Activated effector memory CD4-positive, alpha-beta T cell treated with Interleukin-2 at 50 U/mL for 16 hours (primary cell): ENCODE data around the gene EHD3.

ENCODE experiments used
- DNase-seq: peaks from one replicate; pipeline ENCODE4 v3.0.0-alpha.2; 2020

EHD3 gene

DNA sequence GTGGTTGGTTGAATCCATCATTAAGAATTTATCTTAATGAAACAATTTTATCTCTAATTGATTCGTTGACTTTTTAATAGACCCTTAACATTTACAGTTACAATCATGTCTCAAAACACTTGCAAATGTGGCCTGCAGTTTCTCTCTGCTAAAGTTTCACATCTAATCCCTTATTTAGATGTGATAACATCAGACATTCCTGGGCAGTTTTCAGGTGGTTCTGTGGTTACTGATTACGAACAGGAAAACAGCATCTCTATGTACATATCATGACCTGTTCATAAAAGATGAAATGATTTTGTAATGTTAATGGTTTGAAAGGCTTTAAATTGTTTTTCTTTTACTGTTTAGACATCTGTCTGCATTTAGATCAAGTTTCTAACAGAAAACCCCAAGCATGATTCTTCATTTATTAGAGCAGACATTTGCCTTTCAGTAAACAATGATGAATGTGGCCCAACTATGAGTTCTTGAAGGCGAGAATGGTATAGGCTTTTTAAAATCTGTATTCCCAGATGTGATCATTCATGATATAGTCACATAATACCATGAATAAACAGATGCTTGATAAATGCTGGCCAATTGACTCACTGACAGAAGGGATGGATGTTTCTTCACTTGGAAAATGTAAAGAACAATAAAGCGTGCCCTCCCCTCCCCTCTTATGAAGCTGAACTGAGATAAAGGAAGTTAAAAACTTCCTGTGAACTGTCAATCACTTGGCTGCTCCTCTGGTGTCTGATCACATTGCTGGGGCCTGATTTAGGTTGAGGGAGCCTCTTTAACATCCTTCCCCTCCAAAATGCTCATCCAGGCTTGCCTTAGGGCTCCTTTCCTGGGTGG is 20.1 kb upstream of the EHD3 start:
- no peak for DNase-seq

DNA sequence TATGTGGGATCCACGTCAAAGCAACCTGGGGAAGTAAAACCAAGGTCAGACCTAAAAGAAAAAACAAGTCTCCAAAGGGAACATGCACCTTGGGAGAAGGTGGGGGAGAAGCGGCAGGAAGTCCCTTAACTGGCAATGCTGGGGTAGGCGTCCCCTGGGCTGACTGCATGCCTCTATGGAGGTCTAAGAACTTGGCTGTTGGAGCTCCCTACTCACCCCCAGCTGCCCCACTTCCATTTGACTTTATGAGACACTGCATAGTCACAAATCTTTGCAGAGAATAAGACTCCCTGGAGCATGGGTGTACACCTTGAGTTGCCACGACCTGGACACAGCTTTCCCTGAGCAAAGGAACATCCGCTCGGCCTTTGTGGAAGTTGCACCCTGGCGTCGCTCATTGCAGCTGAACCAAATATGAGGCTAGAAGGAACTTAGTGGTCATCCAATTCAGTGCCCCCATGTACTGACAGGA is 19.5 kb upstream of the EHD3 start:
- DNase-seq: no peak

DNA sequence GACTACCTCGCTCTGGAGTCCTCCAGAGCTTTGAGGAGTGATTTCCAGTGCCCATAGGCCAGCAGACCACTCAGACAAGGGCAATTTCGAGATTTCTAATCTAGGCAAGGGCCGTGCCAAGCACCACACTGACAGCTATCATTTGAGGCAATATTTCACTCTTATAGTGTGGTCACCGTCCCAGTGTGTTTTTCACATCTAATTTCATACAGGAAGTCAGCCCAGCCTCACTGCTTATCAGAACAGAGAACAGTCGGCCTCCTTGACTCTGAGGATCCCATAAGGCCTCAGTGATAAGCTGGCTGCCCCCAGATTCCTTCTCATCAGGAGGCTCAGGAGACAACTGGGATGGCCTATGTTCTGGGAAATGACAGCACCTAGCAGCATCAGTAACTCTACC is 17.2 kb upstream of the EHD3 start:
- DNase-seq: no peak

DNA sequence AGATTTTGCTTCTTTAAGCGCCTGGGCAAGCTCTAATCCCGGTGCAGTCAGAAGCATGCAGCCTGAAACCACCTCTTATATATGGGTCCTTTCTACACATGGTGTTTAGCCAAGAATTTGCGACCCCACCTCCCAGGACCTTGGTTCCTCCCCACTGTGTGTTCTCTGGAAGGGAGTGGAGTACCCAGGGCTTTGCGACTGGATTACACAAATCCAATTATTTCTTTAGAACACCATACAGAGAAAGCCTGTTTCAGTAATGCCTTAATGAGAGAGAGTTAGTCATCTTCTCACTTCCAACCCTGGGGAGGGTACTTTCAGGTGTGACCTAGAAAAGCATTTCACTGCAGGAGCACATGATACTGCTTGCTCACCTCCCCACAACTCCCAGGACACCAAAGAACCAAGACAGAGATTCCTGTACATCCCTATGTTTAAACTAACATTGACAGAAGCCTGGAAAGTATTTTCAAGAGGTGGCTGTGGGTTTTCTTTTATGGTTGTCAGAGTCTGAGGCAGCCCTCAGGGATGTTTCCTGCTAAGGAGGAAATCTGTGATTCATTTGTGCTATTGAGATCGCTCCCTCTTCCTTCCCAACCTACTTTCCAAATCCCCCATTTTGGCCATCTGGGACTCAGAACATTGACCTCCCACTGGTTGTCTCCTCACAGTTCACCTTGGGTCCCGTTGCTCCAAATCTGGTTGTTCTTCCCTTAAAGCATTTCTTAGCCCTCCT is 16.3 kb upstream of the EHD3 start, which contains the start of gene CAPN14:
Gene CAPN14, minus strand, starts transcription at position 51 of the 736 bp plus-strand sequence. CDS start 12,068 bp downstream, outside the sequence.
- no peak for DNase-seq

DNA sequence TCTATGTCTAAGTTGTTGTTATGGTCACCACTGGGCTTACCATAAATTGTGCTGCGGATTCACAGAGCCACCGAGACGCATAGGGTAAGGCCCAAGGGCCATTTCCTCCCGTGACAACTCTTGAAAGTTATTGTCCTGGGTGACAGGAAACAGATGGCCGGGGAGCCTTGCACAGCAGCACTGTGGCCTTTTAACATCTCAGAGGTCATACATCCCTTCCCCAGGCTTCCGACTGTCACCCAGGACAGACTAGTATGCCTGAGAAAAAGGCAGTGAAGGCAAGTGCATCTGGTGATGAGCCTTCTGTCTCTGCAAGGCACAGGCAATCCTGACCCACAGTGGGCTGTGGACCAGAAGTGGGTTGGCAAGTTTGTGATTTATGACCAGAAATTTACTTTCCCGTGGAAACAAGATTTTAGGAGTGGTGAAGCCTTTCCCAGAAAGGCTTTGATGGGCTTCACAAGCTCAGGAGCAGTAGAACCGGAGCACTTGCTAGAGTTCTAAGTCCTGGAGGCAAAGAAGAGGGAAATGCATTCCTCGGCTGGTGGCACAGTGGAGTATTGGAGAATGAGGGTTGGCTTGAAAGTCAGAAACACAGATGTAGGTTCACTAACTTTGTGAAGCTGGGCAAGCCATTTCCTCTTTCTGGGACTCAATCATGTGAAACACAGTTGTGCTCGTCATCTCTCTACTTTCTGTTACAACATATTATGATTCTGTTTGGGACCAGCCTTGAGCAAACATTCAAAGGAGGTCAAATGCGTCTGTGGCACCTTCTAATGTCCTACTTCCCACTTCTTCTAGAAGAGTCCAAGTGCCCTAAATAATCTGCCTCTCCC is 14.6 kb upstream of the EHD3 start:
- DNase-seq: no peak

DNA sequence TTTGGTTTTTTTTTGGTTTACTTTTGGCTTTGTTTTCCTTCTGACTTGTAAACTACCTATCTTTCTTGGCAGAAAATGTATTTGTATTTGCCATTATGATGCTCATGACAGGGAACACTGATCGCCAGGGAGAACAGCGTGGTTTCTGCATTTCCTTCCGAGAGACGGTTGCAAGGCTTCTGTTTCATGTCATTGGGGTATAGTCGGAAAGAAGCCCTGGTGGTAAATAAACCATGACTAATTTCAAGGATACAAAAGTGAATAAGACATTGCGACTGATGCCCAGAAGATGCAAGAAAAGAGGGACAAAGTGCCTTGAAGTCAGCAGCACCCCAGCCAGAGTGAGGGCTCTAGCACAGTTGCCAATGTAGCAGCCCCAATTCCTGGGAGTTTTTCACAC is 12.4 kb upstream of the EHD3 start:
- DNase-seq: no peak

DNA sequence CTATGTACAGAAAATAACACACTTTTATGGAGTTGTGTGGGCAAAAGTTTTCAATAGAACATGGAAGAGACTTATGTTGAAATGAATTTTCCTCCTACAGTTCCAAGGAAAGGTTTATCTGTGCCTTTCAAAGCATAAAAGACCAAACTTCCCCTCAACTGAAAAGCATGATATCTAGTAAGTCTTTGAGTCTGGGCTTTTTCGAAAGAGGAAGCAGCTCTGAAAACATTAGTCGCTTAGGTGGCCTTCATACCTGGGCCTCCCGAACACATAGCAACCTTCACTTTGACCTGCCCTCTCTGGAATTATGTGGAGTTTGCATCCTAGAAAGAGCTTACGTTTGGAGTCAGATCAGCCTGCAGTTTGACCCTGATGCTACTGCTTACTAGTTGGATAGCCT is 11.9 kb upstream of the EHD3 start:
- DNase-seq: no peak

DNA sequence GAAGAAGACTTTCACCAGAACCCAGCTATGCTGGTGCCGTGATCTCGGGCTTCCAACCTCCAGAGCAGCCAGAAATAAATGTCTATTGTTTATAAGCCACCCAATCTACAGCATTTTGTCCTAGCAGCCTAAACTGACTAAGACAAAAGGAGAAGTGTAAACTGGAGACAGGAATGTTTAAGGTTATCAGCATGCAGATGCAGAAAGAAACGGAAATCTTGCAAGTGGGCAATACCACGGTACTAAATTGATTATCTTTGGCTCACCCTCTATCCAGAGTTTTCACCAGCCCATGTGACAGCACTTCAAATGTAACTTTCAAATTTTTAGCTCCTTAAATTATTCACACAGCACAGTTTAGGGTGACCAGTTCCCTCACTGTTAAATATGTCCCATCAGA is 10.9 kb upstream of the EHD3 start:
- no peak for DNase-seq

DNA sequence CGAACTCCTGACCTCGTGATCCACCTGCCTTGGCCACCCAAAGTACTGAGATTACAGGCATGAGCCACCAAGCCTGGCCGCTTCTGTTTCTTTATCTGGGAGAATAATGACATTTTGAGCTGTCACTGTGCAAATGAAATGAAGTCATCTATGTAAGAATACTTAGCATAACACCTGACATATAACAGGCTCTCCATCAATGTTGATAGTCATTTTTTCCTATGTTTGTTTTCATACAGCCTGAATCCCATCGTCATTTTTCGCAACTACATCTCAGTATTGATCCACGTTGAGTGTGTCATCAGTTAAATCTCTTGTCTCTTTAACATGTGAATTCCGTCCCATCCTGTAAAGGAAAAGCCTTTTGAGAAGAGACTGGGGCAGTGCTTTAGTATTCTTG is 10.2 kb upstream of the EHD3 start:
- no peak for DNase-seq

DNA sequence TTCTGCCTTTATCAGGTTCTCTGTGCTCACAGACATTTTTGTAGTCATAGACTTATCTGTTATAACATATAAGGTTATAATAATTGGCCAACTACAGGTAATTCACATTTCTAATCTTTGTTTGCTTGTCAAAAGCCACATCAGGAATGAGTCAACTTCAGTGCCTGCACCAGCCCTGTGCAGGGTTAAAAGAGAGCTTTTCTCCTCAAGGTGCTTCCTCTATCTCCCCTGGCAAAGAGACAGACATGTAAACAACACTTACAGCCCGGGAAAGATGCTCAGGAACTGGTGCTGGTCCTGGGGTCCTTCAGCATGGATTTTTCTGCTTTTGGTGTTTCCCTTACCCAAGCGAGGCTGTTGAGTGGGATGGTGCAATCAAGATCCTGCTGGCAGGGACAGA is 7.7 kb upstream of the EHD3 start:
- no peak for DNase-seq

DNA sequence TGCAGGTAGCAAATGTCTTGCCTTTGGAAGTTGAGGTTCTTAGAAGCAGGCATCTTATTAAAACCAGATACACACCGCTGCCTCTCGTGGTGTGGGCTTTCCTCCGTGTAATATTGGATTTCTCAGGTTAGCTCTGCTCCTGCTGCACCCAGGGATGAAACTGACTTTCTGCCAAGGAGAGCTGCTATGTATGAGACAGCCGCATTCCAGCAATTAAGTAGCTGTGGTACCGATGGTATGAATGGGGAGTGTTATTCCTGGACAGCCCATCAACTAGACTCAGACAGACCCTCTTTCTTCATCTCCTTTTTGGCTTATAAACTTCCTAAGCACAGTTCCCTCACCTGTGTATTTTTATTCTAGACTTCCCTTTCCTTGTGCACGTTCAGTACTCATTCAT is 6.8 kb upstream of the EHD3 start:
- DNase-seq: no peak

DNA sequence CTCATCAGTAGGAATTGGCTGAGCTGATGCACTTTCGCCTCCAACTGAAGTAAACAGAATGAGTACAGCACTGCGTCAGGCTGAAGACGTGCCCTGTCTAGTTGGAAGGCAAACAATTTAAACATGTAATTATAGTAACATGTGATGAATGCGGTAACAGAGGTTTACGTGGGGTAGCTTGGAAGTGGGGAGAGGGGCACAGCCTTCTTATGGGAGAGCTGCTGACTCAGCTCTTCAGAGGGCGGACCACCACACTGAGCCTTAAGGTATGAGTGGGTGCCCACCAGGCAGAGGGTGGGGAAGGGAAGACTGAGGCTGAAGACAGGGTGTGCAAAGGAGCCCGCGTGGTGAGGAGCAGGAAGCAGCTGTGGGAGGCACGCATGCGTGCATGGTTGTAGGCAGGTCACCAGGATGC is 6.2 kb upstream of the EHD3 start:
- no peak for DNase-seq

DNA sequence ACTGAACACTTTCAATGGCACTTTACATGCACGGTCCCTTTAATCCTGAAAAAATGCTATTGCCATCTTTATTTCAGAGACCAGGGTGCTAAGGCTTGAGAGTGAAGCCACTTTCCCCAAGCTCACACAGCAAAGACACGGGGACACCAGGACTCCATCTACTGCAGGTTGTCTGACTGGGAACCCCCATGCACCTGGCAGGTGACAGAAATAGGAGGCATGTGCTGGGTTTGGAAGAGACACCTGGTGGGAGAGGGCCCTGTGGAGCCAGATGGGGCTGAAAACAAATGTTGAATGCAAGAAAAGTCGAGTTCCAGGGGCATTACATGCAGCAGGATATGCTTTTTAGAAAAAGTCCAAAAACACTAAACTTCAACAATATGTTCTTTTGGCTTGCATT is 5.2 kb upstream of the EHD3 start:
- DNase-seq: no peak

DNA sequence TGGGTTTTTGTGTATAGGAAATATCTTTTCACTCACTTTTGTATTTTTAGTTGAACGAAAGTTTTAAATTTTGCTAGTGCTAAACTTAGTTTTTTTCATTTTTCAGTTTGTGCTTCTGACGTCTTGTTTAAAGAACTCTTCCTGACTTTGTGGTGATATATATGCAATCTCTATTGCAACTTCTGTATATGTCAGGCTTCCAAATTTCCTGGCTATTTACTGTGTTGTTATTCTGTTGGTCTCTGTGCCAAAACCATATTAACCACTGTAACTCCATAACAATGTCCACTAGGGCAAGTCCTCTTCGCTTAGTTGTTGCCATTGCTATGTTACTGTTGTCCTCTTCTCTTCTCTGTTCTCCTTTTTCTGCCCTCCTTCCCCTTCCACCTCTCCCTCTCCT is 3.2 kb upstream of the EHD3 start:
- no peak for DNase-seq

DNA sequence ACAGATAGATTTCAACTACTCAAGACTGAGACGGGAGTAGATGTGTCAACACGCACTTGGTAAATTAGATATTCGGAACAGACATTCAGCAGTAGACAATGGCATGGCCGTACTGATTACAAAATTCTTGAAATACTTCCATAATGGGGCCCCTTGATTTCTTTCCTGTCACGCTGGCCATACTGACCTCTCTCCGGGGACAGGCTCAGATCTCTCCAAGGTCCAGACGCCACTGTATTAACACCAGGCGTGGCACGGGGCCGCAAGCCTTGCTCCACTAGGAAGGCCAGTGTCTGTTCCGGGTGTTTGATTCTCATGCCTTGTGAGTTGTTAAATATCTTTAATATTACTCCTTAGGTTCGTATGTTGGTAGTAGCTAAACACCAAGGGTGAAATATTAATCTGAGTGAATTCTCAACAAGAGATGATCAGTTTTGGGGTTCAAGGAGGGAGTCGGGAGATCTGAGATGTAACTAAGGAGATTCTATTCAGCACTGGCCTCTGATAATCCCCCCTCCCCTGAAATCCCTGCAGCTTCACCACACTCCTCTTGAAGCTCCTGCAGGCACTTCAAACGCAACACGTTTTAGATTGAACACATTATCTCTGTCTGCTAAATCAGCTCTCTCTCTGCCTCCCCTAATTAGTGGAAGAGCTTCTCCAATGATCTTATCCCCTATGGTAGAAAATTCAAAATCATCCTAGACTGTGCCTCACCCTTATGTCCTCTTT is 2.2 kb upstream of the EHD3 start:
- no peak for DNase-seq

DNA sequence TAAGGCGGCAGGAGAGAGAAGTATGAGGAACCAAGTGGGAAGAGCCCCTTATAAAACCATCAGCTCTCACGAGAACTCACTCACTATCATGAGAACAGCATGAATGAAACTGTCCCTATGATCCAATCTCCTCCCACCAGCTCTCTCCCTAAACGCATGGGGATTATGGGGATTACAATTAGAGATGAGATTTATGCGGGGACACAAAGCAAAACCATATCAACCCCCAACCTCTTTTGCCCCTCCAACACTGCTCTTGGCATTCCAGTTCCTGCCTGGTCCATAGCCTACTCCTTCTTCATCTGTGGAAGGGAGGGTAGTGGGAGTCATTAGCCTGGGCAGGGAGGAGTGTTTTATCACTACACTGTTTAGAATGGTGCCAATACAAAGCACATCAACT is 1.4 kb upstream of the EHD3 start:
- DNase-seq: no peak

DNA sequence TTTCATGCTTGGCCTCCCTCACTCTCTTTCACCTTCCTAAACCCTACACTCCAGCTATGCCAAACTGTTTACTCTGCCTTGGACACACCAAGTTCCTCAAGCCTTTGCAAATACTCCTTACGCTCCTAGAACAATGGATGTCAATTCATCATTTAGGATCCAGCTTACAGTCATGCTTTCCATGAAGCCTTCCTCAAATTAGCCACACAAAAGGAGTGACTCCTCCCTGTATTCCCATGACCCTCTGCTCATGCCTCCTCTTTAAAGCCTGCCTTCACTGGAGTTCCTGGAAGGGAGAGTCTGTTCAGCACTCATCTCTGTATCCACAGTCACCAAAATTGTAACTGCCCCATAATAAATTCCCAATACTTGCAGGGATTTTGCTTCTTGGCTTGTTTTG is 721 bp upstream of the EHD3 start:
- DNase-seq: no peak

DNA sequence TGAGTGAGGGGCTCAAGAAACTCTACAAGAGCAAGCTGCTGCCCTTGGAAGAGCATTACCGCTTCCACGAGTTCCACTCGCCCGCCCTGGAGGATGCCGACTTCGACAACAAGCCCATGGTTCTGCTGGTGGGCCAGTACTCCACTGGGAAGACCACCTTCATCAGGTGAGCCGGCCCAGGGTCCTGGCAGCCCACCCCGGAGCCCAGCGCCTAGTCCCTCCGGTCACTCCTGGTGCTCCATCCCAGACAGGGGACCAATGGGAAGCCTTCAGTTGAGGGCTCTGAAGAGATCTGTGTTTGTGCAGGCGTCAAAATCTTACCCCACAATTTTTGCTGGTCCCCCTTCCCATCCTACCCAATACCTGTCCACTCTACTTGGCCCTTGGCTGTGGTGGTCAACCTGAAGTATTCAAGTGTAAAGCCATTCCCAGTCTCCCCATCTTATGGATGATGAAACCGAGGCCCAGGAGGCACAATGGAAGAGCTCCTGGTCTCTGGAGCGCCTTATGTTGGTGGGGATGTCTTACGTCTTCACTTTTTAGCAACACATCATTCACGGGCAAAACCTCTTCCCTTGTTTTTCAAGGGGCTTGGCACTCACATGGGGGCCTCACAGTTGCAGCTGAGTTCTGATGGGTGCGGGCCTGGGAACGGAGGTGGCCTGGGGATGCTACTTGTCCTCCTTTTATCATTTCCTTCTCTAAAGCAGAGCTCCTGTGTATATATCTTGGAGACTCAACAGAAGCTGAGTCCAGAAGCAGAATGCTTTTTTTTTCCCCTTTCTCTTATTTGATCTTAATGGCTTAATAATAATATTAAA is 941 bp downstream of the EHD3 start:
- no peak for DNase-seq

DNA sequence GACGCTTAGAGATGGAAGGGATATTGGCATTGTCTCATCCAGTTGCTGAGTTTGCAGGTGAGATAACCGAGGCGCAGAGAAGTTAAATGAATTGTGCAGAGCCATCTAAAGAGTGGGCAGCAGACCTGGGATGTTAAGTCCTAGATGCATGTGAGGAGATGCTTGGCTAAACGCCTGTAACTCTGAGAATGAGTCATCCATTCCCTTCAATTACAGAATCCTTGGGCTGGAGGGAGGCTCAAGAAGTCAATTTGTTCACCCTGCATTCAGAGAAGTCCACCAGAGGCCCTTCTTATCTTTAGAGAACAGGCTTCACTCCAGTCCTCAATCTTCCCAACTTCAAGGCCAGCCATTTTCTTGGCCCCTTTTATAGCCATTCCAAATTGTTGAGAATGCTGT is 1.6 kb downstream of the EHD3 start:
- DNase-seq: no peak

DNA sequence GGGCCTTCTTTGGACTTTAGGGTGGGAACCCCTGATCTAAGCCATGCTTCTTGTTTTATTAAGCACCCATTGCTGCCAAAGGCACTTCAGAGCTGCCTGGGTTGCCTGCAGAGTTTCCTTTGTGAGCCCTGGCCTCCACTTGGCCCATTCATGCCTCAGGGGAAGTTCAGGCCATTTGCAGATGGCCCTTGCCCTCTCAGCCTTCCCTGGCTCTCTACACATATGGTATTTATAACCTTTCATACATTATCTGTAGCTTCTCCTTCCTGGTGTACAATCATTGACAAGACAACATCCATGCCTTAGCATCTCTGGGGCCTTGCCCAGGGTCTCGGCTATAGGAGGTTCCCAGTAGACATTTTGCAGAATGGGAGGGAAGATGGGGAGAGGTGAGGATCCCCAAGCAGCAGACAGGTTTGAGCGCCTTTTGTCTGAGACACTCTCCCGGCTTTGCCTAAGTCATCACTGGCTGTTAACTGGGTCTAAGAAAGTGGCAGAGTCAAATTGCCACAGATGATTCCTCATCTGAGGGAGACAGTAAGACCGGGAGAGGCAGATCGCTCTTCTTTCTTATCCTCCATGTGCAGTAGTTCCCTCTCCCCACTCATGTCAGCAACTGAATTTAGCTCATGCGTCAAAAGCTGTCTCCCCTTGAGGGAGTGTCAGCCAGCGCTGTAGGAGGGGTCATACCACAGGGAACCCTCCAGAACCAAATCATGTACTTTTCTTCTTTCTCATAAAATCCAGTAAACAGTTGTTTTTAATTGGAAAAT is 2.7 kb downstream of the EHD3 start:
- DNase-seq: no peak
